Neural cell (in vitro differentiated cells): ENCODE measurements around the gene LMAN2L. TPM values are rescaled to one million over a fixed set of nuclear protein-coding genes. Genes with fewer than 3 reads are reported as not detected.

Experiments
- H2AFZ ChIP-seq: fragments of 200-600, 300-800 bp; sonication (generic), shearing (Covaris generic); 2 replicates; pipeline ENCODE4 v1.6.0; 2014; ENCODE audit warnings: low read depth, mild to moderate bottlenecking, antibody characterized with exemption, low read length, moderate library complexity
- H3F3A ChIP-seq: fragments of 200-600 bp; shearing (Covaris generic); 2 replicates; pipeline ENCODE4 v1.6.1; 2016; ENCODE audit warnings: mild to moderate bottlenecking, moderate library complexity, mixed read lengths, antibody characterized with exemption, low read length; ENCODE audit not compliant: insufficient read depth, poor library complexity, severe bottlenecking
- H3K27ac ChIP-seq: fragments of 200-600, 300-800 bp; sonication (generic), shearing (Covaris generic); 2 replicates; pipeline ENCODE4 v1.5.1; 2014; ENCODE audit warnings: mild to moderate bottlenecking, low read length, moderate library complexity
- H3K27me3 ChIP-seq: fragments of 300-800, 200-600 bp; sonication (generic), shearing (Covaris generic); 2 replicates; pipeline ENCODE4 v1.6.0; 2014; ENCODE audit warnings: mild to moderate bottlenecking, low read depth, low read length, moderate library complexity; ENCODE audit not compliant: insufficient read depth
- H3K36me3 ChIP-seq: fragments of 300-800, 200-600 bp; sonication (generic), shearing (Covaris generic); 2 replicates; pipeline ENCODE4 v1.5.1; 2014; ENCODE audit warnings: mild to moderate bottlenecking, antibody characterized with exemption, low read length, moderate library complexity; ENCODE audit not compliant: insufficient read depth
- H3K4me2 ChIP-seq: fragments of 300-800, 200-600 bp; sonication (generic), shearing (Covaris generic); 2 replicates; pipeline ENCODE4 v1.6.0; 2014; ENCODE audit warnings: mild to moderate bottlenecking, low read length
- H3K4me3 ChIP-seq: fragments of 300-800, 200-600 bp; sonication (generic), shearing (Covaris generic); 2 replicates; pipeline ENCODE4 v1.5.1; 2014; ENCODE audit warnings: mild to moderate bottlenecking, low read length, moderate library complexity
- H3K79me2 ChIP-seq: fragments of 200-600 bp; shearing (Covaris generic); replicated peaks from 2 replicates; pipeline ENCODE4 v1.6.0; 2014; ENCODE audit warnings: mild to moderate bottlenecking, low read length, moderate library complexity; ENCODE audit not compliant: insufficient read depth
- H3K9ac ChIP-seq: fragments of 300-800, 200-600 bp; sonication (generic), shearing (Covaris generic); 2 replicates; pipeline ENCODE4 v1.6.1; 2016; ENCODE audit warnings: mild to moderate bottlenecking, low read length, mixed read lengths
- H3K9me2 ChIP-seq: fragments of 200-600 bp; shearing (Covaris generic); 2 replicates; pipeline ENCODE4 v1.6.1; 2016; ENCODE audit warnings: mild to moderate bottlenecking, low read length, mixed read lengths; ENCODE audit not compliant: insufficient read depth
- H3K9me3 ChIP-seq: fragments of 200-600, 300-800 bp; sonication (generic), shearing (Covaris generic); 2 replicates; pipeline ENCODE4 v1.6.1; 2016; ENCODE audit warnings: mild to moderate bottlenecking, mixed run types, low read length, moderate library complexity, mixed read lengths
- H4K20me1 ChIP-seq: fragments of 200-600 bp; shearing (Covaris generic); 2 replicates; pipeline ENCODE4 v1.6.1; 2016; ENCODE audit warnings: mild to moderate bottlenecking, mixed run types; ENCODE audit not compliant: insufficient read depth
- EP300 ChIP-seq: fragments of 450-650 bp; conservative IDR thresholded peaks from 2 replicates; pipeline ENCODE4 v1.6.1; 2014; ENCODE audit warnings: antibody characterized with exemption, mild to moderate bottlenecking, moderate library complexity; ENCODE audit not compliant: poor library complexity, severe bottlenecking
- EZH2 ChIP-seq: fragments of 200-600, 300-800 bp; shearing (Covaris generic), sonication (generic); IDR thresholded peaks from 2 replicates; pipeline ENCODE4 v1.6.1; 2014; ENCODE audit warnings: antibody characterized with exemption, low read length, borderline replicate concordance, mild to moderate bottlenecking; ENCODE audit not compliant: insufficient read depth, poor library complexity, severe bottlenecking
- MXI1 ChIP-seq: fragments of 450-650 bp; conservative IDR thresholded peaks from 2 replicates; pipeline ENCODE4 v1.6.1; 2014; ENCODE audit warnings: antibody characterized with exemption, mild to moderate bottlenecking; ENCODE audit not compliant: poor library complexity, severe bottlenecking
- POLR2AphosphoS5 ChIP-seq: IDR thresholded peaks from 2 replicates; pipeline ENCODE4 v1.6.1; 2012
- RAD21 ChIP-seq: fragments of 450-650 bp; conservative IDR thresholded peaks from 2 replicates; pipeline ENCODE4 v1.6.1; 2014; ENCODE audit warnings: antibody characterized with exemption, mild to moderate bottlenecking, moderate library complexity
- REST ChIP-seq: IDR thresholded peaks from 2 replicates; pipeline ENCODE4 v1.6.1; 2012; ENCODE audit warnings: borderline replicate concordance
- SMC3 ChIP-seq: fragments of 450-650 bp; conservative IDR thresholded peaks from 2 replicates; pipeline ENCODE4 v1.6.1; 2014; ENCODE audit warnings: antibody characterized with exemption, mild to moderate bottlenecking, moderate library complexity; ENCODE audit not compliant: poor library complexity
- TAF1 ChIP-seq: IDR thresholded peaks from 2 replicates; pipeline ENCODE4 v1.6.1; 2012; ENCODE audit warnings: low read depth
- polyA plus RNA-seq: library from polyadenylated mRNA; depleted of rRNA; stranded (reverse); fragments of >200 nt; gene quantifications from 2 replicates; pipeline ENCODE4 v1.2.3, GENCODE V29; 2014
- TF ChIP-seq, protein P1 (sequence below): fragments of 450-650 bp; IDR thresholded peaks from 2 replicates; pipeline ENCODE4 v1.5.1; 2014; ENCODE audit warnings: antibody characterized with exemption, mild to moderate bottlenecking, moderate library complexity; ENCODE audit not compliant: poor library complexity, severe bottlenecking

LMAN2L gene
- polyA plus RNA-seq, 1 donor from 2014 or later = 41.3 TPM

- no peaks in the 10 kb centered on the region for H4K20me1 ChIP-seq
- no peak overlapping the region for H3K27ac ChIP-seq
- H3K27me3 ChIP-seq = no peaks in the 10 kb centered on the region
- TF ChIP-seq TAF1 (no peak), RAD21 (no peak), EP300 (no peak), EZH2 (no peak), SMC3 (no peak), MXI1 (no peak), REST (no peak), POLR2AphosphoS5 (no peak)
- TF ChIP-seq, protein P1, sequence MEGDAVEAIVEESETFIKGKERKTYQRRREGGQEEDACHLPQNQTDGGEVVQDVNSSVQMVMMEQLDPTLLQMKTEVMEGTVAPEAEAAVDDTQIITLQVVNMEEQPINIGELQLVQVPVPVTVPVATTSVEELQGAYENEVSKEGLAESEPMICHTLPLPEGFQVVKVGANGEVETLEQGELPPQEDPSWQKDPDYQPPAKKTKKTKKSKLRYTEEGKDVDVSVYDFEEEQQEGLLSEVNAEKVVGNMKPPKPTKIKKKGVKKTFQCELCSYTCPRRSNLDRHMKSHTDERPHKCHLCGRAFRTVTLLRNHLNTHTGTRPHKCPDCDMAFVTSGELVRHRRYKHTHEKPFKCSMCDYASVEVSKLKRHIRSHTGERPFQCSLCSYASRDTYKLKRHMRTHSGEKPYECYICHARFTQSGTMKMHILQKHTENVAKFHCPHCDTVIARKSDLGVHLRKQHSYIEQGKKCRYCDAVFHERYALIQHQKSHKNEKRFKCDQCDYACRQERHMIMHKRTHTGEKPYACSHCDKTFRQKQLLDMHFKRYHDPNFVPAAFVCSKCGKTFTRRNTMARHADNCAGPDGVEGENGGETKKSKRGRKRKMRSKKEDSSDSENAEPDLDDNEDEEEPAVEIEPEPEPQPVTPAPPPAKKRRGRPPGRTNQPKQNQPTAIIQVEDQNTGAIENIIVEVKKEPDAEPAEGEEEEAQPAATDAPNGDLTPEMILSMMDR = no peak
- H3K36me3 ChIP-seq = peaks cover 9% of the 10 kb centered on the region
- H3K9me3 ChIP-seq = no peaks in the 10 kb centered on the region
- no peaks in the 10 kb centered on the region for H3K79me2 ChIP-seq
- H3F3A ChIP-seq = no peaks in the 10 kb centered on the region
- no peak overlapping the region for H3K4me3 ChIP-seq
- no peaks in the 10 kb centered on the region for H3K9me2 ChIP-seq
- H2AFZ ChIP-seq = no peak overlapping the region
- no peak overlapping the region for H3K9ac ChIP-seq
- no peak overlapping the region for H3K4me2 ChIP-seq
Observed at GRCh38 chr2:96703021-96703751, 36.7 kb downstream of the LMAN2L start.

- Histone ChIP-seq H3K9me3 (no peaks in the 10 kb centered on the region), H4K20me1 (no peaks in the 10 kb centered on the region), H3K79me2 (no peaks in the 10 kb centered on the region), H3K9me2 (no peaks in the 10 kb centered on the region), H3K27me3 (no peaks in the 10 kb centered on the region), H3K36me3 (peaks cover 9% of the 10 kb centered on the region), H3K9ac (no peak overlapping the region), H3K4me3 (no peak overlapping the region), H3K4me2 (no peak overlapping the region), H3F3A (no peaks in the 10 kb centered on the region), H3K27ac (no peak overlapping the region), H2AFZ (no peak overlapping the region)
- TF ChIP-seq MXI1 = no peak
- no peak for TF ChIP-seq EP300
- TF ChIP-seq REST = no peak
Observed at GRCh38 chr2:96702098-96702785, 37.6 kb downstream of the LMAN2L start.
